NCI-H1105 (cell line): ENCODE measurements around the gene ZNF837.
A peak's percentile ranks its signal among the peaks of the same experiment; 100 is the strongest.
"Not testable (repeated sequence)": the region's sequence is repeated elsewhere in the genome, so short reads cannot be mapped to it uniquely, and the experiment has no call there.

Experiments used
- DNase-seq: peaks from one replicate; lab custom pipeline; 2025; lab: John Stamatoyannopoulos, UW

ZNF837 gene

DNA sequence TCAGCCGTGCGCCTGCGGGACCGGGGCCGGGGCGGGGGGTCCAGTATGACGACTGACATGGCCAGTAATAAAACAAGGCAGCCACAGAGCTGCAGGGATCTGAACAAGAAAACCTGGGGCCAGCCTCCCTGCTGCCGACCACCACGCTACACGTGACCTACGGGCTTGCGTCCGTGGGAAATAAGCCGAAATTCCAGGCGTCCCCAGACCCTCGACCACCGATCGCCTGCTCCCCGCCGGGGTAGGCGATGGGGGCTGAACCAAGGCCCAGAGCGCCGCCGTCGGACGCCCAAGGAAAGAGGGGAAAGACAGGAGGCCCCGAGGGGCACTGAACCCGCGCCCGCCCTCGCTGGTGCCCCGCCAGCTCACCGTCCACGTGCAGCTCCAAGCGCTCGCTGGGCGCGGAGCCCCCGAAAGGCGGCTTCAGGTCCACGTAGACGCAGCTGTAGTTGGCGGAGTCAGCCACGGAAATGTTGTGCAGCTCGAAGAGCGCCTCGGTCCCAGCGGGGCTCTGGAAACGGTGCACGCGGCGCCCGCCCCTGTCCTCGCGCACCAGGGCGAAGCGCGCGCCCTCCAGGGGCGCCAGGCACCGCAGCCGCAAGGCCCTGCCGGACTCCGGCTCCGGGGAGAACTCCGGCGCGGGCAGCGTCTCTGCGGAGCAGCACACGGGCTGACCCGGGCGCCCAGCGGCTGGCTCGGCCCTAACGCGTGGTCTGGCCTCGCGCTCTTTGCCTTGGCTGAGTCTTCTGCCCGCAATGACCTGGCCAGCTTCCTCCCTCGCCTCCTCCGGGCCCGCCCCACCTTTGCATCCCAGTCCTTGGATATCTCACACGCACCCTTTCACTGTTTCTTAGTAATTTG, 30.6 kb downstream of the ZNF837 start:
- no peak for DNase-seq

DNA sequence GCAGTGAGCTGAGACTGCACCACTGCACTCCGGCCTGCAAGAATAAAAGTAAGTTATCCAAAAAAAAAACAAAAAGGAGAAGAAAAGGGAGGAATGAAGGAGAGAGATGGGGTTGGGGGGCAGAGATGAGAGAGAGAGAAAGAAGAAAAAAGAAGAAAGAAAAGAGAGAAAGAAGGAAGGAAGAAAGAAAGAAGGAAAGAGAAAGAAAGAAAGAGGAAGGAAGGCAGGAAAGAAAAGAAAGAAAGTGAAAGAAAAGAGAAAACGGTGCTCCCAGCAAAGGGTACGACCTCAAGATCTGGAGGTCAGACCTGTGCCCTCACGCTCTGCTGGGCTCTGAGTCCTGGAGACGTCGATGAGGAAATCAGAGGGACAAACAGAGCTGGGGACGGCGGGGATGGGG, 31.2 kb downstream of the ZNF837 start:
- DNase-seq = no peak

DNA sequence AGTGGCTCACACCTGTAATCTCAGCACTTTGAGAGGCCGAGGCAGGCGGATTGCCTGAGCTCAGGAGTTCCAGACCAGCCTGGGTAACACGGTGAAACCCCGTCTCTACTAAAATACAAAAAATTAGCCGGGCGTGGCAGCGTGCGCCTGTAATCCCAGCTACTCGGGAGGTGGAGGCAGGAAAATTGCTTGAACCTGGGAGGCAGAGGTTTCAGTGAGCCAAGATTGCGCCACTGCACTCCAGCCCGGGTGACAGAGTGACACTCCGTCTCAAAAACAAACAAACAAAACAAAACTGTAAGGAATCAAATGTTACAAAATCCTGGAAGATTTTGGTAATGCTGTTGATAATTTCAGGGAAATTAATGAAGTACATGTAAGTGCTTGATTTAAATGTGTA, 32.8 kb downstream of the ZNF837 start:
- DNase-seq = not testable (repeated sequence)

DNA sequence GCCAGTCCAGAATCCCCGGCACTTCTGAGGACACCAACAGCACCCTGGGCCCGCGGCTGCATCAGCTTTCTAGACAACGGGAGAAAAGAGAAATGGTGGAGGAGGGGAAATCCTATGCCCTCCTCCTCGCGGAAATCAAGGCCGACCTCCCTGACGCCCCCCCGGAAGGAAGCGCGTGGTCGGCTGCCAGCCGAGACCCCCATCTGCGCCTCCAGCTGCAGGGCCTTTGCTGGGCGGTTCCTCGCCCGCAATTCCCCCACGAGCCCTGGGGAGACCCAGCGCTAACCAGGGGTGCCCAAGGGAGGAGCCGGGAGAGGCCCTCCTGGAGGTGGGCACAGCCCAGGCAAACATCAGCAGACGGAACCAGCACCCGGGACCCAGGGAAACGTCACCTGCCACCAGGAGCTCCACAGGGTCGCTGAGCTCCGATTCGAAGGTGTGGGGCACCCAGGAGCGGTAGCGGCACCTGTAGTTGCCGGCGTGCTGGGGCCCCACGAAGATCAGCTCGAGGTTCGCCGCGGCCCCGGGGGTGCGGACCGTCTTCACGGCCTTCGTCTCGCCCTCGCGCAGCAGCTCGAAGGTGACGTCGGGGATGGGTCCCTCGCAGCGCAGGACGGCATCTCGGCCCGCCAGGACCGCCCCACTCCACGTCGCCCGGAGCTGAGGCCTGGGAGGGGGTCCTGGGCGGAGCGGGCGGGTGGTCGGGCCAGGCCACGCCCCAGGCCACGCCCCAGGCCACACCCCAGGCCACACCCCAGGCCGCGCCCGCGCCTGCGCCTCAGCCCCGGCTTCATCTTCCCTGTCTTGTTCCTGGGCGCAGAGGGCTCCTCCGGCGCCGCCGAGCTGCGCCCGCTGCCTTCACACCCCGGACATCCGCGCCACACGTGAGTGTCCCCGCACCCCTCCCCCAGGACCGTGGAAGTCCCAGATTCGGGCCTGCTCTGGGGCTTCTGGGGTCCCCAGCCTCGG, 33.6 kb downstream of the ZNF837 start:
- DNase-seq = peak; percentile 15

DNA sequence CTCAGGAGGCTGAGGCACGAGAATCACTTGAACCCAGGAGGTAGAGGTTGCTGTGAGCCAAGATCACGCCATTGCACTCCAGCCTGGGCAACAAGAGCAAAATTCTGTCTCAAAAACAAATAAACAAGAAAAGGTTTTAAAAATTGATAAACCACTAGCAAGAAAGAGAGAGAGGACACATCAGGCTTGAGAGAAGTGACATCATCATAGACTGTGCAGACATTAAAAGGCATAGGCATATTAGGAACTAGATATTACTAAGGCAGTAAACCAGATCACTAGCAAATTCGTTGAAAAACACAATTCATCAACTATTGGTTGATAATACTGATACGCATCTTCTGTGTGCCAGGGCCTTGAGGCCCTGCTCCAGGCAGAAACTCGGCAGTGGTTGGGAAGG, 35.3 kb downstream of the ZNF837 start:
- no peak for DNase-seq

DNA sequence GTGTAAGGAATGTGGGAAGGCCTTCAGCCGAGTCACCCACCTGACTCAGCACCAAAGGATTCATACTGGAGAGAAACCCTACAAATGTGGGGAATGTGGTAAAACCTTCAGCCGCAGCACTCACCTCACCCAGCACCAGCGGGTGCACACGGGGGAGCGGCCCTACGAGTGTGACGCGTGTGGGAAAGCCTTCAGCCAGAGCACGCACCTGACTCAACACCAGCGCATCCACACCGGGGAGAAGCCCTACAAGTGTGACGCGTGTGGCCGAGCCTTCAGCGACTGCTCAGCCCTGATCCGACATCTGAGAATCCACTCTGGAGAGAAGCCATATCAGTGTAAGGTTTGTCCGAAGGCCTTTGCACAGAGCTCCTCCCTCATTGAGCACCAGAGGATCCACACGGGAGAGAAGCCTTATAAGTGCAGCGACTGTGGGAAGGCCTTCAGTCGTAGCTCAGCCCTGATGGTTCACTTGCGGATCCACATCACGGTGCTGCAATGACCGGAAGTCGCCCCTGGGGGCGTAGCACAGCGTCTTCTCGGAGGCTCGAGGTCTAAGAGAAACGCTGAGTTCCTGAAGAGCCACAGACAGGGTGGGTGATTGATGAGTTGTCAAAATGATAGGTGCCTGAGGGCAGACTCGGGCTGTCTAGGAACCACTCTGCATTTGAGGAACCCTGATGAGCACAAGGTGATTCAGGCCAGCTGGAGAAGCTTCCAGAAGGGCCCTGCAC, 41.8 kb downstream of the ZNF837 start:
- DNase-seq = no peak

DNA sequence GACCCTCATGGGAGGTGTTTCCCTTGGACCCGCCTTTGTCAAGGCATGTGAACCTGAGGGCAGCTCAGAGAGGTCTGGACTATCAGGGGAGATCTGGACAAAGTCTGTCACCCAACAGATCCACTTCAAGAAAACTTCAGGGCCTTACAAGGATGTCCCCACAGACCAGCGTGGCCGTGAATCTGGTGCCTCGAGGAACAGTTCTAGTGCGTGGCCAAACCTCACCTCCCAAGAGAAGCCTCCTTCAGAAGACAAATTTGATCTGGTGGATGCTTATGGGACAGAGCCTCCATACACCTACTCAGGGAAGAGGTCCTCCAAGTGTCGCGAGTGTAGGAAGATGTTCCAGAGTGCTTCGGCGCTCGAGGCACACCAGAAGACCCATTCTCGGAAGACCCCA, 42.5 kb downstream of the ZNF837 start:
- no peak for DNase-seq

DNA sequence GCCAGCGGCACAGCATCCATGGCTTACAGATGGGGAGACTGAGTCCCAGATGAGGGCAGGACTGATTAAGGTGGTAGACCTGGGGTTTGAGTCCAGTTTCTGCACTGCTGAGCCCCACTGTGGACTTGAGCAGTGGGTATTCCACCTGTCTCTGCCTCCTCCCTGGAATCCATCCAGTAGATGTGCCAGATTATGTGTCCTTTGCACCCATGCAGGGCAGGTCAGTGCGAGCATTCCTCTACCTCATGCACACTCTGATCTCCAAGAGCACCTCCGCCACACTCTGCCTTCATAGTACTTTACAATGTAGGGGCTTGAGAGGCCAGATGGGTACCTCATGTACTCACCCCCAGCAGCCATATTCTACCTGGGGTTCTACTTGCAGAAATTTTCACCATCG, 44.0 kb downstream of the ZNF837 start:
- DNase-seq = no peak

DNA sequence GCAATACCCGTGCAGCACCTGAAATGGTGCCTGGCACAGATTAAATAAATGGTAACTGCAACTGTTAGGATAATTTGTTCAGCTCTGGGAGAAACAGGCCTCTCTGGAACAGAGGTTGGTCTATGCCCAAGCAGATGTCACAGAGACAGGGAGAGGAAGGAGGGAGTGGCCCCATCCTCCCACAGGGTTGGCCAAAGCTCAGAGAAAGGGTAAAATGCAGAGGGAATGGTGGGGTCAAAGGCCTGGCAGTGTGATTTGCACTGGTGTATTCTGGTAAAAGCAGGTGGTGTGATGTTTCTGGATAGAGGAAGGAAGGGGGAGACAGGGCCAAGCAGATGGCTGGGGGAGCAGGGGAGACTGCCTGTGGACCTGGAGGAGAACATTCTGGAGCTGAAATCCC, 44.6 kb downstream of the ZNF837 start:
- no peak for DNase-seq

DNA sequence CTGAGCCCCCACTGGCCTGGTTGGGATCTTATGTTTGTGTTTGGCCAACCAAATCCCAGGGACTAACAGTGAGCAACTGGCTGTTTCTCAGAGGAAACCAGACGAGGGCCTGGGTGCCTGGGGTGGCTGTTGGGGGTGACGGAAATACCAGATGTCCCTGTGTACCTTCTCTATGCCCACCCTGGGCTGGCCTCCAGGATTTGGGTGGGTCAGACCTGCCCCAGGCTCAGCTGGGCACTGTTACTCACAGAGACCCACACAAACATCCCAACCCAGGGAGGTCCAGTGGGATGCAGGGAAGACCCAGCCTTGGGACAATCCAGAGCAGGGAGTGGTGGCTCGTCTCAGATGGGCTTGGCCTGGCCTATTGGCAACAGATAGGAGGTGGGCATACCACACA, 45.2 kb downstream of the ZNF837 start:
- no peak for DNase-seq

DNA sequence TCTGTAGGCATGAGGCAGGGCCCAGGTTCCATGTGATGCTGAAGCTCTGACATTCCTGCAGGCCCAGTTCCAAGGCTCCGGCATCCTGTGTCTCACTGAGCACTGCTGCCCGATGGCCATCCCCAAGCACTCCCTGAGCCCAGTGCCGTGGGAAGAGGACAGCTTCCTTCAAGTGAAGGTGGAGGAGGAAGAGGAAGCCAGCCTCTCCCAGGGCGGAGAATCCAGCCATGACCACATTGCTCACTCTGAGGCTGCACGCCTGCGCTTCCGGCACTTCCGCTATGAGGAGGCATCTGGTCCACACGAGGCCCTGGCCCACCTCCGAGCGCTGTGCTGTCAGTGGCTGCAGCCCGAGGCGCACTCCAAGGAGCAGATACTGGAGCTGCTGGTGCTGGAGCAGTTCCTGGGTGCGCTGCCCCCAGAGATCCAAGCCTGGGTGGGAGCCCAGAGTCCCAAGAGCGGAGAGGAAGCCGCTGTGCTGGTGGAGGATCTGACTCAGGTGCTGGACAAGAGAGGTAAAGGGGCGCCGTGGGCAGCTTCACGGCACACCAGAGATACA, 46.1 kb downstream of the ZNF837 start:
- no peak for DNase-seq

DNA sequence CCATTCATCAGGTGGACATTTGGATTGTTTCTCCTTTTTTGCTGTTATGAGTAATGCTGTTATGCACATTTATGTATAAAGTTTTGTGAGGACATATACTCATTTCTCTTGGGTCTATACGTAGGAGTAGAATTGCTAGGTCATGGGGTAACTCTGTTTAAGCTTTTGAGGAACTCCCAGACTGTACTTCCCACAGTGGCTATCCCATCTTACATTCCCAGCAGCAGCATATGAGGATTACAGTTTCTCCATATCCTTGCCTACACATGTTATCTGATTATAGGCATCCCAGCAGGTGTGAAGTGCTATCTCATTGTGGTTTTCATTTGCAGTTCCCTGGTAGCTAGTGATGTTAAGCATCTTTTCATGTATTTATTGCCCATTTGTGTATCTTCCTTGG, 48.1 kb downstream of the ZNF837 start:
- DNase-seq = no peak

DNA sequence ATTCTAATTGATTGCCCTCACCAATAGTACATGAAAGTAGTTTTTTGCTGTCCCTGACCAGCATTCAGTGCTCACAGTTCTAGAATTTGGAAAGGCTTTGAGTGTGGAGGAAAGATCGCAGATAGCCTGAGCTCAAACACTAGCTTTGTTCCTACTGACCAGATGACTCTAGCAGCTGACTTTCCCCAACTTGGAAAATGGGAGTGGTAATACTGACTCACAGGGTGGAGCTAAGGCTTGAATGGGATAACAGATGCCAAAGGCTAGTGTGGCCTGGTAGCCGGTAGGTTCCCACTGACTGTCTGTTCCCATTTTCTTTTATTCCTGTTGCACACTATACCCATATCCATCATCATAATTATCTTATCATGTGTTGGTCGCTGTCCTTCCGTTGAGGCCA, 50.4 kb downstream of the ZNF837 start:
- DNase-seq = no peak

DNA sequence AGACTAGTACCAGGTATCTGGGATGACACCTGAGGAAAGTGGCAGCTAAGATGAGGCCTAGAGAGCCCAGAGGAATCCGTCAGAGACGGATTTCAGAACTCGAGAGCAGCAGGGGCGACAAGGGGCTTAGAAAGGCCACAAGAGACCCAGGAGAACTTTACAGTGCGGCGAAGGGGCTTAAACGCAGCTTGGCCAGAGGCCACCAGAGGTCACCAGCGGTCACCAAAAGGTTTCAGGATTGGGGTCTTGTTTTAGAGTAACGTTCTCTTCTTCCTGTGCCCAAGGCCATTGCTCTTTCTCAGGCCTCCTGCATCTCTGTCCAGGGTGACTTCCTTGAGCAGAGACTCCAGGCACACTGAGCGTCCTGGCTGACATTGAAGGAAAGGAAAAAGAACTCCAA, 51.8 kb downstream of the ZNF837 start:
- DNase-seq = peak; percentile 8

DNA sequence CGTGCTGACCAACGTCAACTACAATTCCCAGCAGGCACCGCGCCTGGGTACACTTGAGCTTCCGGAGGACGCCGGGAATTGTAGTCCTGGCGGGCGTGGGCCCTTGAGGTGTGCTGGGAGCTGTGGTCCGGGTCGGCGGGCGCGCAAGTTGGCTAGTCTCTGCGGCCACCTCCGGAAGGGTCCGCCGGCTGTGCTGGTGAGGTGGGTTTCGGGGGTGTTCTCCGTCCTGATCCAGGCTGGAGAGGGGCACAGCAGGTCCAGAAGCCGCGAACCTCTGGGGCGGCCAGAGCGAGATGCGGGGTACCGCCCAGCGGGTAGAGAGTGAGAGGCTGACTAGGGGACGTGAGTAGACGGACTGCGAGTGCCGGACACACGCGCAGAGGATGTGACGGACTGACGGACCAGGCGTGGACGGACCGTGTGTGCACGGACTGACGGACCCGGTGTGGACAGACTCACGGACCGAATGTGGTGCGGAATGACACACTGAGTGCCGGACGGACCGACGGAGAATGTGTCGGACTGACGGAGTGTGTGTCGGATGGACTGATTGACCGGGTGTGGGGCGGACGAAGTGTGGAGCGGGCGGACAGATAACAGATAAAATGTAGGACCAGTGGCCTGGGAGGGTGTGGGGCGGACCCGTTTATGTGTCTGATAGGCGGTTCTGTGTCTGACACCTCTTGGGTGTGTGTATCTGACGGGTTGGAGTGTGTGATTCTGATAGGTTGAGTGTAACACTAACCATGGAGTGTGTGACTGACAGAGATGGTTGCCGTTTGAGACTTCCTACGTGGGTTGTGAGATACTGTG, 53.7 kb downstream of the ZNF837 start, which contains the start of gene ZSCAN22:
Gene ZSCAN22, plus strand, starts transcription at position 81 of the 813 bp plus-strand sequence. CDS start 7,809 bp downstream, outside the sequence.
- DNase-seq = peak; percentile 79

DNA sequence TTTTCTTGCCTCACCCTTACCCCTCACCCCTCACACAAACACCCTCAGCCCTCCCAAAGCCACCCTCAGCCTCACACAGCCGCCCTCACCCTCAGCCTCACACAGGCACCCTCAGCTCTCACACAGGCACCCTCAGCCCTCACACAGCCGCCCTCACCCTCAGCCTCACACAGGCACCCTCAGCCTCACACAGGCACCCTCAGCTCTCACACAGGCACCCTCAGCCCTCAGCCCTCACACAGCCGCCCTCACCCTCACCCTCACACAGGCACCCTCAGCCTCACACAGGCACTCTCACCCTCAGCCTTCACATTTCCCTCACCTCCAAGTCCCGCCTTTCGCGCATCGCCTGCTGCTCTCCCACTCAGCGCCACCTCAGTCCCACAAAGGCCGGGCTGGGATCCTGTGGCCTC, 54.3 kb downstream of the ZNF837 start:
- DNase-seq = no peak

DNA sequence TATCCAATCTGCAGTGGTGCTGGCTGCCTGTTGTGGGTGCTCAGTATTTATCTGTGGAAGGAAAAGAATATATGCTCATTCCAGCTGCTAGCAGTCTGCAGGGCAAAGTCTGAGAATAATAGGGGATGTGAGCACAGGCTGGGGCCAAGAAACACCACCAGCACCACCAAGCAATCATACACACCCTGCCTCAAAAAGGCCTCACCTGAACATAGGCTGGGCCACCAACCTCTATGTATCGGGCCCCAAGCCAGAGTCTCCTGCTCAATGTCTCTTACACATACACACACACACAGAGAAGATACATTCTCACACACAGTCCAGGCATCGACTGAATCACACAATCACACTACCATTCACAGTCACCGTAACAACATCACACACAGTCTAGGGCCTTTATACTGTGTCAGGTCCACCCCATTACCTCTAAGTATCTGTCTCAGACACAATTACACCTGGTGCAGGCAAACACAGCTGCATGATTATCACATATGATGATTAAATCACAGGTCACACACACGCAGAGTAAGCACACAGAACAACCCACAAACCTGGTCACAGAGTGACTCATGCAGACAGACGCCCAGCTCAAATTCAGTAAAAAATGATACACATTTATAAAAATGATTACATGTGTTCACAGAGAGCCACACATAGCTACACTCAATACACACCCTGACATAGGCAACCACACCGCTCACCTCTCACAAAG, 55.4 kb downstream of the ZNF837 start:
- DNase-seq = no peak

DNA sequence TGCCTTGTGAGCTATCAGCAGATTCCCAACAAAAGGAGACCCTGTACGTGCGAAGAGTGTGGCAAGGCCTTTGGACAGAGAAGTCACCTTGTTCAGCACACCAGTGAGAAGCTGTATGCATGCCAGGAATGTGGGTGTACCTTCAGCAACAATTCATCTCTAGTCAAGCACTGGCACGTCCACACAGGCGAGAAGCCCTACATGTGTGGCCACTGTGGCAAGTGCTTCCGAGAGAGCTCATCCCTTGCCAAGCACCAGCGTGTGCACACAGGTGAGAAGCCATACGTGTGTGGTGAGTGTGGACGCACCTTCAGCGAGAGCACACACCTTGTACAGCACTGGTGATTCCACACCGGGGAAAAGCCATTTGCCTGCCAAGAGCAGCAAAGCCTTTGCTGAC, 61.6 kb downstream of the ZNF837 start:
- no peak for DNase-seq

DNA sequence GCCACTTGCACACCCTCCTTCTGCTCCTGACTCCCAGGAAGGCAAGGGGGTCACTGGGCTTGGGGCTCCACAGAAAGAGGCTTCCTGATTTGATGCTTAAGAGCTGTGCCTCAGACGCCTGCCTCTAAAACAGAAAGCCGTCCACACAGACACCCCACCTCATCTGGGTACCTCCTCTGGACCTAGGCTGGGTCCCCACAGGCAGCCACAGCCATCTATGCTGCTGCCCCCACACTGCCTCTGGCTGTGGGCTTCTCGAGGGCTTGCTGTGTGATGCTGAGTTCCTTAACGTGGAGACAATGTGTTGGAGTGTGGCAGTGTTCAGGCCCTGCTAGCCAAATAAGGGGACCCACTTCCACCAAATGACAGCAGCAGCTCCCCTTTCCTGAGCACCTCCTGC, 62.5 kb downstream of the ZNF837 start:
- no peak for DNase-seq
